Renal cortex interstitium (tissue), 11 donors: ENCODE measurements around the gene RHEX. TPM values are rescaled to one million over a fixed set of nuclear protein-coding genes. Genes with fewer than 3 reads are reported as not detected.
"Not testable (repeated sequence)": the region's sequence is repeated elsewhere in the genome, so short reads cannot be mapped to it uniquely, and the experiment has no call there.

Experiments
- DNase-seq, 11 donors: peaks; one replicate each; pipeline ENCODE4 v3.0.0-alpha.2; 2013; ENCODE audit warnings: low read depth in 9 of 11, low spot score in 4 of 11; ENCODE audit errors: extremely low read depth in 1 of 11
- polyA plus RNA-seq, 3 donors: library from polyadenylated mRNA; unstranded; fragments of 120-200 nt; gene quantifications; one replicate each; pipeline ENCODE4 v1.2.1, GENCODE V29; 2013; ENCODE audit not compliant: insufficient read length in 3 of 3

RHEX gene
- polyA plus RNA-seq, 3 donors, result 2.9 to 4.5 (median 3.3) TPM

DNA sequence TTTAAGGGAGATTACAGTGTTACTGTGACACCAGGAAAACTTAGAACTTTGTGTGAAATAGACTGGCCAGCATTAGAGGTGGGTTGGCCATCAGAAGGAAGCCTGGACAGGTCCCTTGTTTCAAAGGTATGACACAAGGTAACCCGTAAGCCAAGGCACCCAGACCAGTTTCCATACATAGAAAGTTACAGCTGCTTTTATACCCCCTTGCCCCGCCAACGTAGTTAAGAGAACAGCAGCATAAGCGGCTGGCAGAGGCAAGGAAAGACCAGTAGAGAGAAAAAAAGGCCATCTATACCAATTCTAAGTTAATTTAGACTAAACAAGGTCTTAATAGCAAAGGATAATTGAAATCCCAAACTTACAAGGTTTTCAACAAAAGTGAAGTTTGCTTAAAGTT is 643 bp downstream of the RHEX start:
- DNase-seq, result not testable (repeated sequence)

DNA sequence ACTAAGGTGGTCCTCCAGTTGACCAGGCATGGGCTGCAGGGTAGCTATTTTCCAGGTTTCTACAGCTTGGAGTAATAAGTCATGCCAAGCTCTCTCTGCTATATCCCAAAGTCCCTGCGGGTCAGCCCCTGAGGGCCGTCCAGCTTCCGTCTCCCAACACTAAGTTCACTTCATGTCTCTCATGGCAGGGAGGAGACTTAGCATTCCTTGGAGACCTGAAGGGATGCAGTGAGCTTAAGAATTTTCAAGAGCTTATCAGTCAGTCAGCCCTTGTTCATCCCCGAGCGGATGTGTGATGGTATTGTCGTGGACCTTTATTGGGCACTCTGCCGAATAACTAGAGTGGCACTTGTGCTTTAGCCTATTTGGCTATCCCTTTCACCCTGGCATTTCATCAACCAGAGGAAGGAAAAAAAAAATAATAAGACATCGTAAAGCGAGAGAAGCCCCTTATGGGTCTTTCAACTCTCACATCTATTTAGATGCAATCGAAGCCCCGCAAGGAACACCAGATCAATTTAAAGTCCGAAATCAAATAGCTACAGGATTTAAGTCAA is 2.2 kb downstream of the RHEX start:
- not testable (repeated sequence) for DNase-seq

- not testable (repeated sequence) for DNase-seq
Measured at GRCh38 chr1:206055639-206056323, 2.8 kb downstream of the RHEX start.

GRCh38 chr1:206058289-206058926 is 5.4 kb downstream of the RHEX start:
- not testable (repeated sequence) for DNase-seq

DNA sequence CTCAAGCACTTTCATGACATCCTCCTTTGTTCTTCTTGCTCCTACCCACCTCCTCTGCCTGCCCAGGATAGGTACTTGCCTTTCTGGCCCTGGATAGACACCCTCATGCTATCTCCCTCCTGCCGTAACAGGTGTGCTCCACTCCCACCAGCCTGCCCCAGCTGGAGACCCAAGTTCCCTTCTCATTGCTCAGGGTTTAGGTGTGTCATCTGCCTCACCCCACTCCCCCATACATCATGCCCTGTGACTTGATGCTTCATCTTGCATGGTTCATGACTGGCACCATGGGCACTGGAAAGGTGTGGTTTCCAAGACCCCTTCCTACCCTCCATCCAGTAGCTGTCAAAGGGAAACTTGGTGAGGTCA is 5.9 kb downstream of the RHEX start:
- DNase-seq, result no peak

DNA sequence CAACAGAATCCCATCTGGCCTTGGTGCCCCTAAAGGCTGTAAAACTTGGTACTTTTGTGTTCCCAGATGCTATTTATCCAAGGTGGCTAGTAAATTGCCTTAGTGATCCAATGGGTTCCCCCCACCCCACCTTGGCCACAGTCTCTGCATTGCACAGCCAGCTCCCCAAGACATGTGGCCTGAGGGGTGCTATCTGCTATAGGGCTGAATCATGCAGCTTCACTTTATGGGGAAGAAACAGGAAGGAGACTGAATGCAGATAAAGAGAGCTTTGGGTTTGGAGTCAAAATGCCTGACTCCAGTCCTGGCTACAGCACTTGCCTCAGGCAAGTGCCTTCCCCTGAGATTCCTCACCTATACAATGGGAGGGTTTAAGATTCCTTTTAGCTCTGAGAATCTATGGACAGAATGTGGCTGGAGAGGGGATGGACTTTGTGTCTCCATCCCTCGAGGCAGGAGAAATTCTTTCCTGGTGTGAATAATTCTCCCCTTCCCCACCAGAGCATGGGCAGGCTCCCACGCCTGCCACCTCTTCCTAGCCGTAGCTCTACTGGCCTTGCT is 6.5 kb downstream of the RHEX start:
- DNase-seq, result no peak

- no peak for DNase-seq
Measured at GRCh38 chr1:206060844-206061243, 7.9 kb downstream of the RHEX start.

DNA sequence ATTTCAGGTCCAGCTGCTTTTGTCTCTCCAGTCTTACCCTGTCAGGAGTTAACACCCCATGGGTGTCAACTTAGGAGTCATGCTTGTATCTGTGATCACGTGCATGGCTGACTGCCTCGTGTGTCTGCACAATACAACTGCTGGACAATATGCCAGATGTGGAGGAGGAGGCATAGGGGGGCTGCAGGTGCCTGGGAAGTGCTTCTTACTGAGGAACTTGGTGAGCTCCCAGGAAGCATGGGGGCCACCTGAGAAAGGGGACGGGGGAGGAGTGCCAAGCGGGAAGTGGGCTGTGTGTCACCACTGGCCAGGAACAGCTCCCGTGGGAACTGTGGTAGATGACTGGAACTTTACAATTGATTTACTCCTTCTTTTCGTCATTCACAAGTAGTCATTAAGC is 9.5 kb downstream of the RHEX start:
- no peak for DNase-seq

DNA sequence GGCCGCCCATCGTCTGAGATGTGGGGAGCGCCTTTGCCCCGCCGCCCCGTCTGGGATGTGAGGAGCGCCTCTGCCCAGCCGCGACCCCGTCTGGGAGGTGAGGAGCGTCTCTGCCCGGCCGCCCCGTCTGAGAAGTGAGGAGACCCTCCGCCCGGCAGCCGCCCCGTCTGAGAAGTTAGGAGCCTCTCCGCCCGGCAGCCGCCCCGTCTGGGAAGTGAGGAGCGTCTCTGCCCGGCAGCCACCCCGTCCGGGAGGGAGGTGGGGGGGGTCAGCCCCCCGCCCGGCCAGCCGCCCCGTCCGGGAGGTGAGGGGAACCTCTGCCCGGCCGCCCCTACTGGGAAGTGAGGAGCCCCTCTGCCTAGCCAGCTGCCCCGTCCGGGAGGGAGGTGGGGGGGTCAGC is 11.0 kb downstream of the RHEX start:
- DNase-seq, result not testable (repeated sequence)

DNA sequence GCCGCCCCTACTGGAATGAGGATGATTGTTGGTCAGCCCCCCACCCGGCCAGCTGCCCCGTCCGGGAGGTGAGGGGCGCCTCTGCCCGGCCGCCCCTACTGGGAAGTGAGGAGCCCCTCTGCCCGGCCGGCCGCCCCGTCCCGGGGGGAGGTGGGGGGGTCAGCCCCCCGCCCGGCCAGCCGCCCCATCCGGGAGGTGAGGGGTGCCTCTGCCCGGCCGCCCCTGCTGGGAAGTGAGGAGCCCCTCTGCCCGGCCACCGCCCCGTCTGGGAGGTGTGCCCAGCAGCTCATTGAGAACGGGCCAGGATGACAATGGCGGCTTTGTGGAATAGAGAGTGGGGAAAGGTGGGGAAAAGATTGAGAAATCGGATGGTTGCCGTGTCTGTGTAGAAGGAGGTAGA is 11.5 kb downstream of the RHEX start:
- not testable (repeated sequence) for DNase-seq

GRCh38 chr1:206065547-206066145 is 12.7 kb downstream of the RHEX start:
- no peak for DNase-seq

GRCh38 chr1:206066479-206067171 is 13.7 kb downstream of the RHEX start:
- DNase-seq, result no peak

GRCh38 chr1:206067486-206068227 is 14.7 kb downstream of the RHEX start:
- no peak for DNase-seq

DNA sequence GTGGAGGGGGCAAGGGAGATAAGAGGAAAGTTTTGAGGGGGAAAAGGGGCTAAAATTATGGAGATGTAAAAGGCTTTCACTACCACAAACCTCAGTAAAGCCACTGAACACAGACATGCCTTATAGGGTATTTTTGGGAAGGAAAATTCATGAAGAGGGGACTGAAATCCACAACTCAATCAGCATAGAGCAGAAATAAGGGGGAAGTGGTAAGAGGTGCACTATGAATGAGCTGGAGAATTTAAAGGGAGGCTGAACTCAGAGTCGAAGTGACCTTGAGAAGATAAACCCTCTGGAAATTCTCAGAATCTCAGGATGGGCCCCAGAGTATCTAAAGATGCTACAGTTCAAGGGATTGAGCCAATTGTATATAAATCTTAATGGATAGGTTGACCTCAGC is 15.3 kb downstream of the RHEX start:
- DNase-seq, result no peak

DNA sequence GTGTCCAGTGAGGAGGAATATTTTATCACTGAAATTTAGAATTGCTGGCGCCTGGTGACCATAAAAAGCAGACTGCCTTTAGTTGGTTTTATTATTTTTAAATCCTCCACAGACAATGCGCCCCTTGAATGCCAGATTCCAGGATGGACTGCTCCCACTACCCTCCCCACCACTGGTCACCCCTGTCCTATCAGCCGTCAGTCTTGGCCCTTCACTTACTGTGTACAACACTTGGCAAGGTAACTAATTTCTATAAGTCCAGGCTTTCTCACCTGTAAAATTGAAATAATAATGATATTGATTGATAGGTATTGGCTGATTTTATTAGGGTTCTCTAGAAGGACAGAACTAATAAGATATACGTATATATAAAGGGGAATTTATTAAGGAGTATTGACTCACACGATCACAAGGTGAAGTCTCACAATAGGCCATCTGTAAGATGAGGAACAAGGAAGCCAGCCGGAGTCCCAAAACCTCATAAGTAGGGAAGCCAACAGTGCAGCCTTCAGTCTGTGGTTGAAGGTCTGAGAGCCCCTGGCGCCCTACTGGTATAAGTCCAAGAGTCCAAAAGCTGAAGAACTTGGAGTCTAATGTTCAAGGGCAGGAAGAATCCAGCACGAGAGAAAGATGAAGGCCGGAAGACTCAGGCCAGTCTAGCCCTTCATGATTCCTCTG is 17.8 kb downstream of the RHEX start:
- no peak for DNase-seq

GRCh38 chr1:206074839-206075238 is 21.9 kb downstream of the RHEX start:
- DNase-seq, result no peak

GRCh38 chr1:206075786-206076755 is 23.1 kb downstream of the RHEX start:
- DNase-seq, result no peak
